PC-3 (cell line): ENCODE measurements around the gene HSPB7.
"Not testable (repeated sequence)": the region's sequence is repeated elsewhere in the genome, so short reads cannot be mapped to it uniquely, and the experiment has no call there.

Source experiments
- CTCF ChIP-seq: fragments of 300-600 bp; sonication (generic); conservative IDR thresholded peaks from 2 replicates; pipeline ENCODE4 v1.5.1; 2017; ENCODE audit warnings: antibody characterized with exemption, low read depth, mild to moderate bottlenecking, low read length
- EZH2 ChIP-seq: fragments of 300-600 bp; sonication (generic); IDR thresholded peaks from one replicate; pipeline ENCODE4 v1.6.1; 2017; ENCODE audit warnings: antibody characterized with exemption, mild to moderate bottlenecking, low read length; ENCODE audit not compliant: unreplicated experiment
- EZH2phosphoT487 ChIP-seq: fragments of 300-600 bp; sonication (generic); IDR thresholded peaks from 2 replicates; pipeline ENCODE4 v1.6.1; 2018; ENCODE audit warnings: mild to moderate bottlenecking, antibody characterized with exemption, low read length, borderline replicate concordance

GRCh38 chr1:16061989-16062686, 44.3 kb upstream of the HSPB7 start:
- TF ChIP-seq CTCF, EZH2, EZH2phosphoT487: not testable (repeated sequence)
